ENCODE measurements around the gene FKBP11.

- no peak for TF ChIP-seq CTCF (conservative IDR thresholded peaks at IDR 0.05; ENCODE audit: low read length)
- no peak for TF ChIP-seq EZH2phosphoT487 (IDR thresholded peaks at IDR 0.05; ENCODE audit: borderline replicate concordance)
Measured at GRCh38 chr12:48917857-48918537, 7.3 kb downstream of the FKBP11 start.

Data from Loucy (cell line).